GM12891 (cell line): Measurements from ENCODE around the gene TFIP11.

Source experiments
- PAX5 ChIP-seq: IDR thresholded peaks from 2 replicates; pipeline ENCODE4 v1.6.1; 2011; ENCODE audit warnings: low read length, moderate library complexity, mild to moderate bottlenecking; ENCODE audit not compliant: insufficient read depth, severe bottlenecking
- POLR2A ChIP-seq: IDR thresholded peaks from 2 replicates; pipeline ENCODE4 v1.6.1; 2011; ENCODE audit warnings: low read depth, low read length, control low read depth
- POLR2AphosphoS5 ChIP-seq: IDR thresholded peaks from 2 replicates; pipeline ENCODE4 v1.6.1; 2011; ENCODE audit warnings: low read depth, low read length, control low read depth
- SPI1 ChIP-seq: IDR thresholded peaks from 2 replicates; pipeline ENCODE4 v1.6.1; 2011; ENCODE audit warnings: low read depth, low read length, control low read depth
- TAF1 ChIP-seq: IDR thresholded peaks from 2 replicates; pipeline ENCODE4 v1.6.1; 2011; ENCODE audit warnings: low read depth, low read length, control low read depth

- TF ChIP-seq POLR2AphosphoS5 = no peak
- TF ChIP-seq POLR2A = no peak
- TF ChIP-seq TAF1 = no peak
- no peak for TF ChIP-seq PAX5
- no peak for TF ChIP-seq SPI1
Measured at GRCh38 chr22:26480611-26480932, 31.7 kb downstream of the TFIP11 start.
